Umbilical cord (tissue), 2 donors: ENCODE results near the gene IGFALS. TPM values are rescaled to one million over a fixed set of nuclear protein-coding genes. Genes with fewer than 3 reads are reported as not detected.

Experiments used
- DNase-seq: peaks from one replicate; pipeline ENCODE4 v3.0.0-alpha.2; 2015; ENCODE audit warnings: low spot score
- total RNA-seq: library from RNA; depleted of rRNA; stranded (reverse); fragments of >200 nt; gene quantifications from one replicate; pipeline ENCODE4 v1.2.3, GENCODE V29; 2014; ENCODE audit warnings: low replicate concordance; ENCODE audit not compliant: insufficient read depth

IGFALS gene
- total RNA-seq, result 0.96 TPM

DNA sequence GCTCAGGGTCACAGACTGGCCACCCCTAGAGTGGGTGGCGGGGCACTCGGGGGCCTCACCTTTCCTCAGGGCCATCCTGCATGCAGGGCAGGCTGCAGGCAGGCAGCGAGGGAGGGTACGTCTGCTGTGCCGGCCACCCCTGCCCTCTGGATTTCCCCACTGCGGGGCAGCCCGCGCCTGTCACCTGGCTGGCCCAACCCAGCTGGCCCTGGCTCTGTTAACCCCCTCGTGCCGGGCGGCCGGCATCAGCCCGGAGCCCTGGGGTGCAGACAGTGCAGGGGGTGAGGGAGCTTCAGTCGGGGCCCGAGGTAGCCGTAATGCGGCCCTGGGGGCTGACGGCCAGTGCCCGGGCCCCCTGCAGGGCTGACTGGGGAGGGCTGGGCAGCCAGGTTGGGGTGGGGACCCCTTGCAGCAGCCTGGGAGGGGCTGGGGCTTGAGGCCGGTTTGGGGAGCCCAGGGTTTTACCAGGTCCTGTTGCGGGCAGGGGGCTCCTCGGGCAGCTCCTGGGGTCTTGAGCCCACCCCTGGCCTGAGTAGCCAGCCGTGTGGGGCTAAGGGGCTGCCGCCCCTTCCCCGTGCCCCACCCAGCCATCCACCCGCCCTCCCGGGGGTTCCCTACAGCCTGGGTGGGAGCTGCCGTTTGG, at the start of gene IGFALS:
TSS of gene IGFALS (minus strand) at position 128 of the 643 bp plus-strand sequence. CDS start at position 75, 53 bp downstream.
- no peak for DNase-seq

GRCh38 chr16:1839554-1839953, 46.0 kb upstream of the IGFALS start:
- DNase-seq, result peak; percentile 13

GRCh38 chr16:1834096-1834495, 40.6 kb upstream of the IGFALS start:
- DNase-seq, result peak; percentile 15

DNA sequence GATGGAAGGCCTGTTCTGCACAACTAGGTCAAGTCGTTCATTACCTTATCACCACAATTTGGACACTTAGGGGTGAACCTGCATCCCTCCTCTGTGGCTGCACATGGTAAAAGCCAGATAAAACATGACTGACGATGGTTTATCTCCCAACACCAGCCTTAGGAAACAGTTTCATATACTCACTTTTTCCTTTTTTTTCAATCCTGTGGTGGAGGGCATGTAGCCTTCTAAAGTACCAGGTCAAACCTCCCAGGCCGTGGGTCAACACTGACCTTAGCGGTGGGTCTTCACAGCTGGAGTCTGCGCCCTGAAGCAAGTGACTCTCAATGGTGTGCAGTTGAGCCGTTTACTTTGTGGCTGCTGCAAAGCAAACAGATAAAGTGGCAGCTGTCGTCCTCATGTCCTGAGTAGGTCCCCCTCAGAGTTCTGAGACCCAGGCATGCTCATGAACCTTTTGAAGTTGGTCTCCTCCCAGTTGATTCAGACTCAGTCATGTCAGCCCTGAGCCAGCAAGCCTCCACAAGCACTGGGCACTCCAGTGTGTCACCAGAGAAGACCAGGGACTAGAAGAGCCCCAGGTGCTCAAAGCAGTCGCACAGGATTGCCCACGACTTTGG, 39.4 kb upstream of the IGFALS start:
- no peak for DNase-seq

DNA sequence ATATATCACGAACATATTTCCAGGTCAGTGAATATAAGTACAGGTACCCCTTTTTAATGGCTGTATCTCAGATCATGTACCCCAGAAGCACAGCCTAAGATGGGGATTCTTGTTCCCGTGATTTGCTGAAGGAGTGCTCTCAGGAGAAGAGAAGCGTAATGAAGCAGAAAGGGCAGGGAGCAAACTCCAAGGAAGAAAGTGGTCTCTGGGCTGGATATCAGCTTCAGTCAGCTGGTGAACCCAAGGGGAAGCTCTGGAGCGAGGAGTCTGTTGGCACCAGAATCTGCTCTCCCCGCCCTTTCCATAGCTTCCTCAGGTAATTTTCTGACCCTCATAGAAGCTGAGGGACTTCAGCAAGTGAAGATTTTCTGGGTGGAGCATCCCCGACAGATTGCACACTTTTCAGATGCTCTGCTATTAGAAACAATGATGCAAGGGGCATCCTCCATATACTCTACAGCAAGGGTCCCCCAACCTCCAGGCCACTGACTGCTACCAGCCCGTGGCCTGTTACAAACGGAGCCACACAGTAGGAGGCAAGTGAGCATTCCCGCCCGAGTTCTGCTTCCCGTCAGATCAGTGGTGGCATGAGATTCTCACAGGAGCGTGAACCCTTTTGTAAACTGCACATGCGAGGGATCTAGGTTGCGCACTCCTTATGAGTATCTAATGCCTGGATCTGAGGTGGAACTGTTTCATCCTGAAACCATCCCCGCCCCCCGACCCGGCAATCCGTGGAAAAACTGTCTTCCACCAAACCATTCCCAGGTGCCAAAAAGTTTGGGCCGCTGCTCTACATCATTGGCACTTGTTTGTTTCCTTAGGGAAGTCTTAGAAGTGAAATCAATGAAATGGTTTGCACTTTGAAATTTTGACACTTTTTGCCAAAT, 37.9 kb upstream of the IGFALS start:
- DNase-seq, result no peak

DNA sequence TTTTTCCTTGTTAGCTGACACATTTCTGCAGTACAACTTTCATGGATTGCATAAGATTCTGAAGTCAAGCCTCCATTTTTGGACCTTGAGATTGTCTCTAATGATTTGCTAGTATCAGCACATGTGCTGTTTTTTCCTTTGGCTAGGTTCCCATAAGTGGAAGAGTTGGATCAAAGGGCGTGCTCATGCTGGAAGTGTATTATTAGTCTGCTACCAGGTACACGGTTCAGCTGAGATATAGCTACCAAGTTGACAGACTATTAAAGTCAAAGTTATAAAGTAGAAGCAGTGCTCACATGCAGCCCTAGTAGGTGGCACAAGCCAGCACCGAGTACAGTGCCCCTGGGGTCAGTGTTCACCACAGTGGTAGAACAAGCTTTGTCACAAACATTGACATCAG, 36.7 kb upstream of the IGFALS start:
- DNase-seq, result no peak

DNA sequence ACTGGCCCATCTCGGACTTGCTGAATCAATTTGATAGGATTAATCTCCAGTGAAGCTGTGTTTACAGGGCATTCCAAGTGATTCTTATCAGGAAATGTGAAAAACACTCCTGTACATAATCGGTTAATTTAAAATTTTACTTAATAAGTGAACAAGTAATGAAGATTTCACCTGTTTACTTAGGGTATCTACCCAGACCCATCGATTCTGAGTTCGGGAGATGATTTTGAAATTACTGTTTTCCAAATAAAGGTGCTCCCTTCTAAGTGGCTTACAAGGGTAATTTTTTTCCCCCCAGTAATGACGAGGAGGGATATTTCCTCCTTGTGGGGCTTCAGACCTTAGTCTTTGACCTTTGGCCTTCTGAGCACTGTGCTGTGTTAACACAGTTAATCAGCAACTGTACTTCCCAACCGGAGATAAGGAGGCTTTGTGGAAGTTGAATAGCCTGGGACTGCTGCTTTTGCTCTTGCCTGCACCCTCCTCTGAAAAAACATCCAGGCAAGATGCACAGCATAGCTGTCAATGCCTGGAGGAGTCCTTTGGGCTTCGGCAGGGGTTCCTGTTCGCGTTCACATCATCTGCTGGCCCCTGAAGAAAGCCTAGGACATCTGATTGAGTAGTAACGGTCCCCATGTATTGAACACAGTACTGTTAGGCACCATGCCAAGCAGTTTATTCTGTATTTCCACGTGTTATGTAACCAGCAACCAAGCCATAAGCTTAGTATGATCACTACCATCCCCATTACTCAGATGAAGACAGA, 35.3 kb upstream of the IGFALS start:
- no peak for DNase-seq

DNA sequence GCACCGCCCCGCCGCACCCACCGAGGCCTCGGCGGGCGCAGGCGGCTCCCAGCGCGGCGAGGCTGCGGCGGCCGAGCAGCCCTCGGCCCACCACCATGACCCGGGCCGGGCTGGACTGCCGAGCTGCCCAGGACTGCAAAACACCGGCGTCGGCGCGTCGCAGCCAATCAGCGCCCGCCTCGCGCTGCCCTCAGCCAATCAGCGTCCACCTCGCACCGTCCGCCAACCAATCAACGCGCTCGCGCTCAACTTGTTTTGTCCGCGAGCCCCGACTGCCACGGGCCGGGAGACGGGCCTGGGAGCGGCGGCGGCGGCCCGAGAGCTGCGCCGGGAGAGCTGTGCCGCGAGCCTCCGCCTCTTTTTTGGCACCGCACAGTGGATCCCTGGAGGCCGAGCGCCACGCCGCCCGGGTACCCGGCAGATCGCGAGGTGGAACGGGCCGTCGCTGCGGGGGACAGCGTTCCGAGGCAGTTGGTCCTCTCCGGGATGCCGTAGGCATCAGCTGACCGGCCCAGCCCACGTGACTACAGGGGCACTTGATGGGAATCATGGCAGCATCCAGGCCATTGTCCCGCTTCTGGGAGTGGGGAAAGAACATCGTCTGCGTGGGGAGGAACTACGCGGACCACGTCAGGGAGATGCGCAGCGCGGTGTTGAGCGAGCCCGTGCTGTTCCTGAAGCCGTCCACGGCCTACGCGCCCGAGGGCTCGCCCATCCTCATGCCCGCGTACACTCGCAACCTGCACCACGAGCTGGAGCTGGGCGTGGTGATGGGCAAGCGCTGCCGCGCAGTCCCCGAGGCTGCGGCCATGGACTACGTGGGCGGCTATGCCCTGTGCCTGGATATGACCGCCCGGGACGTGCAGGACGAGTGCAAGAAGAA, 33.4 kb upstream of the IGFALS start, which contains the start of the genes FAHD1 and HAGH:
TSS of gene FAHD1 (plus strand) at position 516 of the 883 bp plus-strand sequence. CDS start at position 549, 33 bp downstream.
TSS of gene HAGH (minus strand) at position 135 of the 883 bp plus-strand sequence. CDS start at position 97, 38 bp downstream.
- peak; percentile 97 for DNase-seq

- no peak for DNase-seq
Measured at GRCh38 chr16:1825864-1826690, 32.6 kb upstream of the IGFALS start.

- DNase-seq, result no peak
Measured at GRCh38 chr16:1825381-1825863, 31.9 kb upstream of the IGFALS start.

DNA sequence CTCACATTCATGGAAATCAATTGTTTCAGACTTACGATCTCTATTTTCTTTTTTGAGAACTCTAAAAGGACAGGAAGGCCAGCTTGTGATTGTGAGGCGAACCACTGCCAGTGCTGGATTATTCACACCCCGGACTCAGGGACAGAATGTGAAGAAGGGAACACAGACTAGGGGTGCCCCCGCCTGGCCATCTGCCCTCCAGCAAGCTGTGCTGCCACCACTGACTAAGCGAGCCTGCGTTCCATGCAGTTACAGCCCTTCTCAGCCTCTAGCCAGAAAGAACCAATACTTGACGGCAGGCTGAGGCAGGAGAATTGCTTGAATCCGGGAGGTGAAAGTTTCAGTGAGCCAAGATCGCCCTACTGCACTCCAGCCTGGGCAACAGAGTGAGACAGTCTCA, 30.3 kb upstream of the IGFALS start:
- DNase-seq, result peak; percentile 27

- DNase-seq, result no peak
Measured at GRCh38 chr16:1822801-1823200, 29.3 kb upstream of the IGFALS start.

GRCh38 chr16:1821861-1822611, 28.5 kb upstream of the IGFALS start:
- no peak for DNase-seq

DNA sequence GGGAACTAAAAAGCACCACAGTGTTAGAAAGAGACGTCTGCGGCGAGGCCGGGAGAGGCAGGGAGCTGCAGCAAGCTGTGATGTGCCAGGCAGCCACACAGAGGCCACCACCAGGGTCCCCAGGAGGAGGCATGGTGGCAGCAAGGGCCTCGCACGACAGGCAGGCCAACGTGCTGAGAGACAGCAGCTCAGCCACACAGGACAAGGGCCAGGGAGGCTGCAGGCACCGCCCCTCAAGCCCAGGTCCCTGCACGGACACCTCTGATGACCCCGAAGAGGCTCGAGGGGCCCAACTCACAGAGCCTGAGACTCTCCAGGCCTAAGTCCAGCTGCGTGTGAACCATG, 27.4 kb upstream of the IGFALS start:
- DNase-seq, result no peak

GRCh38 chr16:1820096-1820945, 26.8 kb upstream of the IGFALS start:
- no peak for DNase-seq

- no peak for DNase-seq
Measured at GRCh38 chr16:1819611-1820010, 26.1 kb upstream of the IGFALS start.

DNA sequence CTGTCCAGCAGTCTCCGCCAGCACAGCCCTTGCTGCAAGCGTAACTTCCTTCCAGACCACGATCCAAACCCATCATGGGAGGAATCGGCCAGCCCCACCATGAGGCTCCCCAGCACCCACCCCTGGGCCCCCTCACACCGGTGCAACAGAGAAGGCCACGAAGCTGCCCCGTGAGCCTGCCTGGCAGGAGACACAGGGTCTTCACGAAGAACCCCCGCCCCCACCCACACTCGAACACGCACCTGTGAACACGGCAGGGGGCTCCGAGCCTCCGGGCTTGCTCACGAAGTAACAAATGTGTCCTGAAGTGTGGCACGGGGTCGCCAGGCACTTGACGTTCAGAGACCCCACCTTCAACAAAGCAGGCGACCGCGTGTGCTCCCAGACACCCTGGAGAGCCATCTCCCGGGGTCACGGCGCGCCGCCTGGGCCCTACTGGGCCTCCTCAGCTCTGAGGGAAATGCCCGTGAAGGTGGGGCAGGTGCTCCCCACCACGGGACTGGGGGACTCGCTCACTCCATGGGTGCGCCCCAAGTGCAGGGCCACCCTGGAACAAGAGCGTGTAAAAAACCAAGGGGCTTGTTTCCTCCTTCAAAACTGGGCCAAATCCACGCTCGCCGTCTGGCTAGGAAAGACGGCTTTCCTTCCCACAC, 25.5 kb upstream of the IGFALS start:
- DNase-seq, result no peak
